Iris pigment epithelial cell (primary cell): Measurements from ENCODE around the gene GOLGA7B.

Source experiments
- DNase-seq: peaks from one replicate; pipeline ENCODE4 v3.0.0-alpha.2; 2011; ENCODE audit warnings: low read depth

GOLGA7B gene

DNA sequence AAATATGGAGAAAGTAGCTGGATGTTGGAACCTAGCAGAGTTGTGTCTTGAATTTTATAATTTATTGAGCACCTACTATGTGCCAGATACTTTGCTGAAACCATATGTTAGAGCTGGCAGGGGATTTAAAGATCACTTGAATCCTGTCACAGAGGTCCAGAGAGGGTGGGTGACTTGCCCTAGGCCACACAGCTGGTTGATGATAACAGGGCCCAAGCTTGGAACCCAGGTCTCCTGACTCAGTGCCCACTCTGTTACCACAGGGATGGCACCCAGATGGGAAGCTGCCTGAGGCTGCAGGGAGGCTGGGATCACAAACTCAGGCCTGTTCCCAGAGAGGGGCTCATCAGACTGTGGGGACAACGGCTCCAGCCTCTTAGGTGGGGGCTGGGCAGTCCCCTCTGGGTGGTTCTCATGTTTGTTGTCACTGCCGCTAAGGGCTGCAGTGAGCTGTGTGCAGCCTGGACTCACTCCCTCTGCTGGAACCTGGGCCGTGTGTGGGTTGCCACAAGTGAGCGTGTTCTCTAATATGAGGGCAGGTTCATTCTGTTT is 18.6 kb downstream of the GOLGA7B start:
- no peak for DNase-seq

DNA sequence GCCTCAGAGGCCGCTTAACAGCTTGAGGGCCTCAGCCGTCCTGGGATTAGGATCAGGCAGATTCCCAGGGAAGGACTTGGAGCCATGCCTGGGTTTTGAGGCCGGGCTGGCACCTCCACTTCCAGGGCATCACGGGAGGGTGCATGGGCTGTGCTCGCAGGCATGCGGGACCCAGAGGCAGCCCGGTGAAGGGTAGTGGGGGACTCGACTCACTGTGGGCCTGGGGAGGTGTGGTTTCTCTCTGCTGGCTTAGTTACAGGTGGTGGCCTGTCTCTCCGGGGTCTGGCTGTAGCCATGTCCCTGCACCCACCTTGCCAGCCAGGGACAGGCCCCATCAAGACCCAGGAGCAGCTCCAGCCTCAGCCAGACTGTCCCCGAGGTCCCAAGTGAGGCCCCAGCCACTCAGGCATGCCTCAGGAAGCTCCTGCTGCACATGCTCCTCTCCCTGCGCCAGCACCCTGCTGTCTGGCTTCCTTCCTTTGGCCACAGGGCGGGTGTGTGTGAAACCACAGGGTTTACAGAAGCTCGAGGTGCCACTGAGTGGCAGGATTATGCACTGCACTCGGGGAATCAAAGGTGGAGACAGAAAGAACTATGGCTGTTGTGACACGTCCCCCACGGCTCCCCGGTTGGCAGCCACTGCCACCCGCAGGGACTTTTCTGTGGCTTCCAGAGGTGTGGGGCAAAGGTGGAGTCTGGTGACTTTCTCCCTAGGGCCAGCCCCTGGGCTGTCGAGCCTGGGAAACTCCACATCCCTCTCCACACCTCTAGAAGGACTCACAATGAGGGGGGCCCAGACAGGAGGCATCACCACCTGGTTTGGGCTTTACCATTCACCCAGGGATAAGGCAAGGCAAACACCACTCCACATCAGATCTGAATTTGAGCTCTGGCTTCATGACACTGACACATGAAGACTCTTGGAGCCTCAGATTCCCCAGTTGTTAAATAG is 19.7 kb downstream of the GOLGA7B start:
- DNase-seq, result peak; percentile 78

DNA sequence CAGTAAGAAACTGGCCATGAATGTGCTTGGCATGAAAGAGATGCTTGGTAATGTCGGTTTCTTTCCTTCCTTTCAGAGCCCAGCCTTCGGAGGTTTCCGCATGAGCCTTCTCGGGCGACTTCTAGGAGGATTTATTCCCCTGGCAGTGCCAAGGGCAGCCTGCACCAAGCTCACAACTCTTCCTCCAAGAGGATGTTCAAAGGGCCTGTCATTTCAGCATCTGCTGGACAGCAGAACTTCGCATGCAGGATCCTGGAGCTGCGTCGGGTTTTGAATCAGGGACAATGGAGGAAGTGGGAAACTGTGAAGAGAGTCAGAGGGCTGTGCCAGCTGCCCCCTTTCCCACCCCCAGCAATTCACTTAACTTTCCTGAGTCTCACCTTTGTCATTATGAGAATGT is 21.3 kb downstream of the GOLGA7B start:
- DNase-seq, result no peak

- no peak for DNase-seq
Measured at GRCh38 chr10:97873569-97873968, 23.9 kb downstream of the GOLGA7B start.

- no peak for DNase-seq
Measured at GRCh38 chr10:97874332-97874731, 24.7 kb downstream of the GOLGA7B start.

DNA sequence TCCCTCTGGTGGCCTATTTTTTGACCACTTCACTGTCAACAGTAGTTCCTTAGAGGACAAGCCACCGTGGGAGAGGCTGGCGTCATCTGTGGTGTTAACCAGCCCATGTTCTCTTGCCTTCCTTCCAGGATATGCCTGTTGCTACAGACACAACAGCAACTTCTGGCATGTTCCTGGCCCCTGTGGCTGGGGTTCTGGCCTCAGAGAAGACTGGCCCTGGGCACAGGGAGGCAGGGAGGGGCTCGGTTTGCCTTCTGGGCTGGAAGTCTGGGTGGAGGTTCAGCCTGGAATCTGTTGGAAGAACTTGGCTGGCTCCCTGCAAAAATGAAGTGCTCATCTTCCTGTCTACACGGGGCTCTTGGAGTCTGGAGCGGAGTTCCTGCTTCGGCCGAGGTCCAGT is 25.7 kb downstream of the GOLGA7B start:
- DNase-seq, result no peak

DNA sequence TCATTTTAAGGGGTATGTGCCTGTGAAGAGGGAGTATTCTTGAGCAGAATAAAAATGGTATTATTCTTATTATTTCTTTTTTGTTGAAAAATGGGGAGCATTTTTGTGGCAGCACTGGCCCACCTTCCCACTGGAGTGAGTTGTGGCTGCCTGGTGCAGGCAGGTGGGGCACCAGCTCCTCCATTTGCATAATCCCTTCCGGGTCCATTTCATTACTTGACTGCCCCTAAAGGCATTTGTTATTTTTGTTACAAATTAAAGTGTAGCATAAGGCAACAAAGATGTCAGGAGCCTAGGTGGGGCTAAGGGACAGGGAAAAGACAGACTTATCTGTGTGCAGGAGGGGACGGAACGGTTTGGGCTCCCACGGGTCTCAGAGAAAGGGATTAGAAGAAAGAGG is 26.8 kb downstream of the GOLGA7B start:
- DNase-seq, result no peak

- DNase-seq, result no peak
Measured at GRCh38 chr10:97879241-97879640, 29.6 kb downstream of the GOLGA7B start.

DNA sequence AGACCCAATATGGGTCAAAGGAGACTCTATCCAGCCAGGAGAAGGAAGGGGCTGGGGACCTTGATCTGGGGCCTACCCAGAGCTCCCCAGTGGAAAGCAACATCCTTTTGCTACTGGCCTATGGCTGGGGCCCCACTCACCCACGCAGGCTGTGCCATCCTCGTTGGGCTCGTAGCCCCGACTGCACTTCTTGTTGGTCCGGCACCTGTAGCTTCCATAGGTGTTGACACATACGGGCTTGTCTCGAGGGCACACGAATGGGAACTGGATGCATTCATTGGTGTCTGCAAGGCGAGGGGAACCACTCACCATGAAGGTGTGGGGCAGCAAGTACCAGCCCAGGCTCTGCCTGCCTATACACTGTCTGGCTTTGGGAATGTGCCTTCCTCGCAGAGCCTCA is 30.5 kb downstream of the GOLGA7B start:
- DNase-seq, result no peak

DNA sequence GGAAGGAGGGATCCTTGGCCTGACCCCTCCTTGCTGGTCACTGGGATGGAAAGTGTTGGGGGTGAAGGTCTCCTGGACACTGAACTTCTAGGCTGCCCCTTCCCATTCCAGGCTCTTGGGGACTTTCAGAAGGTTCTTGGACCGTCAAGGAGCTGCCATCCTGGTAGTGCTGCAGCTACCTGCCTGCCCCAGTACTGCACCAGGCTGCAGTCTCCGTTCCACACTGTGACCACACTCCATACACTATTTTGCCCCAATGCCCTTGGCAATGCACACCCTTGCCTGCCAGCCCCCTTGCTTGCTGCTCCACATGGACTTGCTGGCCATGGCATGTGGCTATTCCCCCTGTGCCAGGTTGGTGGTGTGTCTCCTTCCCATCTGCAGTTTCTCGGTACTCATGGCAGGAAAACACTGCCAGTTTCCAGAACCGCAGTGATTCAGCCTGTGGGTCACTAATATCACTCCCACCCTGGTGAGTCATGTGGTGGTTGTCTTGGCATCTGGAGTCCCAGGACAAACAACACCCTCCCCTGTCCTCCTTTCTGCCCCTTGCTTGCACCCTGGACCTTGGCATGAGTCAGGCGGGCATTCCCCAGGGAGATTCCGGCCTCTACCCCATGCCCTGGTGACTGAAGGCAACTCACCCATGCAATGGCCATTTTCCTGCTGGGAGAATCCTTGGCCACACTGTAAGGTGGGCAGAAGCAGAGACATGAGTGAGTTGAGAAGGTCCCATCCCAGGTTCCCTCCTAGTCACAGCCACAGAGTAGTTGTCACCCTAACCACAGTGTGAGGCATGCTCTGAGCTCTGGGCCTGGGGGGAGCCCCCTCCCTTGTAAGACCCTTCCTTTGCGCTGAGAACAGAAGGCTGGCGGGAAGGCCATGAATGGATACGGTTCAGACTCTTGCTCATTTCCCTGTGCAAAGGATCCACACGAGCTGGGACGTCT is 32.8 kb downstream of the GOLGA7B start:
- DNase-seq, result peak; percentile 57

GRCh38 chr10:97883092-97883485 is 33.4 kb downstream of the GOLGA7B start:
- no peak for DNase-seq

GRCh38 chr10:97886286-97886685 is 36.6 kb downstream of the GOLGA7B start:
- DNase-seq, result no peak

- DNase-seq, result no peak
Measured at GRCh38 chr10:97887399-97887798, 37.8 kb downstream of the GOLGA7B start.

DNA sequence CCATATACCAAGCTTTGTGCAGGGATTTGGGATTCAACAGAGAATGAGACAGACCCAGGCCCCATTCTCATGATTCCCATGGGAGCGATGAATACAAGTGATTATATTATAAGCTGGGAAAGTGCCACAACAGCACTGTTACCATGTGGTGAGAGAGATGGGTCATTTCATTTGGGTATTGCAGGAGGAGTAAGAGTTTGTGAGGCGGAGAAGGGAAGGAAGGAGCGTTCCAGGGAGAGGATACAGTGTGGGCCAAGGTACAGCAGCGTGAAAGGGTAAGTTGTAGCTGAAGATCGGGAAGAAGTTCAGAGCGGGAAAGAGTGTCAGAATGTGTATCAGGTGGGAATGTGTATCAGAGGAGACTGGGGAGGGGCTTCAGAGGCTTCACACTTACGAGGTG is 38.5 kb downstream of the GOLGA7B start:
- DNase-seq, result no peak

DNA sequence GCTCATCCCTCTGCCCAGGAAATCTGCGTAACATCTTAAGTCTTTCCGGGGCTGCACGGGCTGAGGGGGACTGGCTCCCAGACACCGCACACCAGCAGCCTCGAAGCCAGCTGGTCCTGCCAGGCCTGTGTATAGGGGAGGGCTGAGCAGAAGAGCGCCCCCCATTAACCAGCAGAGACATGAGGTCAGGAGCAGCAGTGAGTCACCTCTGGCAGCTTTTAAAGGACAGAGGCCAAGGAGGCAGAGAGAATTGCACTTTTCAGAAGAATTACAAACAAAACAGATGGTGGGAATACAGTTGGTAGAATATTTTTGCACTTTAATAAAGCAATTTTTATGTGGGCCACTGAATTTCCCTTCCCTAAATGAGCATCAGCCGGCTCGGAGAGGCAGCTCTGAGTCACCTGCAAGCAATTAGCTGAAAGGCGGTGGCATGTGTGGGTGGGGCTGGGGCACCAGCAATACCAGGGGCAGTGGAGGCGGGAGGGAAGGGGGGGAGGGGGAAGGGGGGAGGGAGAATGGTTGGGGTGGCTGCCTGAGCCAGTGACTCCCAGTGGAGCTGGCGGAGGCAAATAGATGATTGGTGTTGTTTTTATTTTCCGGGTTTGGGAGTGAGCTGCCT is 39.1 kb downstream of the GOLGA7B start:
- DNase-seq, result peak; percentile 25

- peak; percentile 65 for DNase-seq
Measured at GRCh38 chr10:97889461-97890265, 40.0 kb downstream of the GOLGA7B start.

DNA sequence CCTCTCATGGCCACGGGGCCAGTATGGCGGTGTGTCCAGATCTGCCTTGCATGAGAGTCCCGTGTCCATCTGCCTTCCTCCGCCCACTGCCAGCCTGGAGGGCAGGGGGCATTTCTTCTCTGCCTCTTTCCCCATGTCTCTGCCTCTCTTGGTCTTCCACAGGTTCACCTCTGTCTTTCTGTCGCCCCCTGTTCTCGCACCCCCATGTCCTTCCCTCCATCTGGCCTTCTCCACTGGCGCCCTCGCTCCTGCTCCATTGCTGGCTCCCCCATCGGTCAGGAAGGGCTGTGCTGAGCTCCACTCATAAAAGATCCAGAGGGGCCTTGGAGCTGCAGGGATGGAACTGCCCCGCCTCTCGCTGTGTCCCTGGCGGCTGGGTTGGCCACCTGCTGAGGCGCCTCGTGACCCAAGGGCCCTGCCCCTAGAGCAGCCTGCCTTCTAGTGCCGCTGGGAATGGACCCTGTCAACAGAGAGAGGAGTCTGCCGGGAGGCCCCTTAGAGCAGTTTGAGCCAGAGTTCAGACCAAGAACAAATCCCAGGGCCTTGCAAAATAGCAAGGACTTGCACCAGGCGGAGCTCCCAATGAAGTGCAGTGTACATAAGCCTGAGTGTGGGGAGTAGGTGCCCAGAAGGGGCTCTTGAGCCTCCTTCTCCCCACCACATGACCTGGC is 42.0 kb downstream of the GOLGA7B start:
- no peak for DNase-seq

- no peak for DNase-seq
Measured at GRCh38 chr10:97892506-97892905, 42.9 kb downstream of the GOLGA7B start.

DNA sequence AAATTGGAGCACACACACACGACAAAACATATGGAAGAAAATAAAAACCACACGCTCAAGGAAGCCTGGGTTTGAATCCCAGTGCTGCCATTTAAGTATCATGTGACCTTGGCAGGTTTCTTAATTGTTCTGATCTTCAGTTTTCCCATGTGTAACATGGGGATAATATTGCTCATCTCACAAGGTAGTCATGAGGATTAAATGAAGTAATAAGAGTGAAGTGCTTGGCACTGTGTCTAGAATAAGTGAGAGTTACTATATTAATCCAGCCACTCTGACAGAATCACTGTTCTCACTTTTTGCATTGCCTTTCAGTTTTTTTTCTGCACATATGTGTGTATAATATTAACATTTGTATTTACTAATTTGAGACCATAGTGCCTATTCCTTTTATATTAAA is 43.3 kb downstream of the GOLGA7B start:
- no peak for DNase-seq

DNA sequence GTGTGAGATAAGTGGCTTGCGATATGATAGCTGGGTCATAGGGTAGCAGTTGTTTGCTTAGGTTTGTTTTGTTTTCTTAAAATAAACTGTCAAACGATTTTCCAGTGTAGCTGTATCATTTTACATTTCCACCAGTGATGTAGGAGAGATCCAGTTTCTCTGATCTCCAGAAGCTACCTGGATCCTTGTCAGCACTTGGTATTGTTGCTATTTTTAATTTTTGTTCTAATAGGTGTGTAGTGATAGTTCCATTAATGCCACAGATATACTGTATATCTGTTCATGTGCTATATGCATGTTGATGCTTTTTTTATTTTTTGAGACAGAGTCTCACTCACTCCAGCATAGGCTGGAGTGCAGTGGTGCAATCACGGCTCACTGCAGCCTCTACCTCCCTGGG is 44.4 kb downstream of the GOLGA7B start:
- no peak for DNase-seq

GRCh38 chr10:97895084-97895483 is 45.4 kb downstream of the GOLGA7B start:
- DNase-seq, result no peak
